Stimulated activated CD4-positive, alpha-beta T cell treated with anti-CD3 and anti-CD28 coated beads, Interleukin-4, amount 100 ng/mL, for 1 hour (primary cell): ENCODE data around the gene LARGE2.
A peak's percentile ranks its signal among the peaks of the same experiment; 100 is the strongest.

Source experiments
- DNase-seq: peaks from one replicate; pipeline ENCODE4 v3.0.0-alpha.2; 2020

The LARGE2 gene

GRCh38 chr11:45931739-45932138, 9.3 kb downstream of the LARGE2 start:
- DNase-seq, result no peak

- no peak for DNase-seq
These were observed 9.8 kb downstream of the LARGE2 start for GRCh38 chr11:45932217-45932616.

- no peak for DNase-seq
These were observed 10.8 kb downstream of the LARGE2 start for GRCh38 chr11:45933131-45933831.

- no peak for DNase-seq
These were observed 11.6 kb downstream of the LARGE2 start for GRCh38 chr11:45933846-45934579.

- DNase-seq, result no peak
These were observed 12.3 kb downstream of the LARGE2 start for GRCh38 chr11:45934580-45935318.

GRCh38 chr11:45935349-45936064, 13.1 kb downstream of the LARGE2 start:
- DNase-seq, result no peak

- no peak for DNase-seq
These were observed 14.1 kb downstream of the LARGE2 start for GRCh38 chr11:45936511-45937054.

GRCh38 chr11:45937916-45938315, 15.5 kb downstream of the LARGE2 start:
- no peak for DNase-seq

GRCh38 chr11:45939836-45940235, 17.4 kb downstream of the LARGE2 start:
- no peak for DNase-seq

GRCh38 chr11:45941285-45941684, 18.8 kb downstream of the LARGE2 start:
- DNase-seq, result no peak

- DNase-seq, result no peak
These were observed 19.9 kb downstream of the LARGE2 start for GRCh38 chr11:45942381-45942780.

GRCh38 chr11:45945397-45945999, 23.0 kb downstream of the LARGE2 start:
- no peak for DNase-seq

- DNase-seq, result no peak
These were observed 25.4 kb downstream of the LARGE2 start for GRCh38 chr11:45947885-45948284.

- DNase-seq, result no peak
These were observed 25.9 kb downstream of the LARGE2 start for GRCh38 chr11:45948356-45948755.

GRCh38 chr11:45949992-45950407, 27.5 kb downstream of the LARGE2 start:
- DNase-seq, result no peak

- DNase-seq, result no peak
These were observed 37.4 kb downstream of the LARGE2 start for GRCh38 chr11:45959851-45960250.

- no peak for DNase-seq
These were observed 38.1 kb downstream of the LARGE2 start for GRCh38 chr11:45960387-45961095.

GRCh38 chr11:45961751-45962240, 39.3 kb downstream of the LARGE2 start:
- no peak for DNase-seq

- DNase-seq, result peak; percentile 42
These were observed 42.5 kb downstream of the LARGE2 start for GRCh38 chr11:45964911-45965389.

- no peak for DNase-seq
These were observed 45.0 kb downstream of the LARGE2 start for GRCh38 chr11:45967506-45967905.

- DNase-seq, result no peak
These were observed 46.4 kb downstream of the LARGE2 start for GRCh38 chr11:45968901-45969300.
